Subcutaneous adipose tissue (tissue), 4 donors: Measurements from ENCODE around the gene BTN3A1. TPM values are rescaled to one million over a fixed set of nuclear protein-coding genes. Genes with fewer than 3 reads are reported as not detected.

ENCODE experiments used
- total RNA-seq, 4 donors: library from RNA; depleted of rRNA; stranded (reverse); fragments of >200 nt; gene quantifications; one replicate each; pipeline ENCODE4 v1.1.0, GENCODE V29; 2016
- TF ChIP-seq, protein P1 (sequence below): fragments of 450-650 bp; IDR thresholded peaks from one replicate; pipeline ENCODE4 v1.5.1; 2016; ENCODE audit warnings: low read depth, mild to moderate bottlenecking, control low read depth, antibody characterized with exemption, moderate library complexity

The BTN3A1 gene
- total RNA-seq, 4 donors from 2014 or later = 9.6 to 25.2 (median 16.5) TPM

DNA sequence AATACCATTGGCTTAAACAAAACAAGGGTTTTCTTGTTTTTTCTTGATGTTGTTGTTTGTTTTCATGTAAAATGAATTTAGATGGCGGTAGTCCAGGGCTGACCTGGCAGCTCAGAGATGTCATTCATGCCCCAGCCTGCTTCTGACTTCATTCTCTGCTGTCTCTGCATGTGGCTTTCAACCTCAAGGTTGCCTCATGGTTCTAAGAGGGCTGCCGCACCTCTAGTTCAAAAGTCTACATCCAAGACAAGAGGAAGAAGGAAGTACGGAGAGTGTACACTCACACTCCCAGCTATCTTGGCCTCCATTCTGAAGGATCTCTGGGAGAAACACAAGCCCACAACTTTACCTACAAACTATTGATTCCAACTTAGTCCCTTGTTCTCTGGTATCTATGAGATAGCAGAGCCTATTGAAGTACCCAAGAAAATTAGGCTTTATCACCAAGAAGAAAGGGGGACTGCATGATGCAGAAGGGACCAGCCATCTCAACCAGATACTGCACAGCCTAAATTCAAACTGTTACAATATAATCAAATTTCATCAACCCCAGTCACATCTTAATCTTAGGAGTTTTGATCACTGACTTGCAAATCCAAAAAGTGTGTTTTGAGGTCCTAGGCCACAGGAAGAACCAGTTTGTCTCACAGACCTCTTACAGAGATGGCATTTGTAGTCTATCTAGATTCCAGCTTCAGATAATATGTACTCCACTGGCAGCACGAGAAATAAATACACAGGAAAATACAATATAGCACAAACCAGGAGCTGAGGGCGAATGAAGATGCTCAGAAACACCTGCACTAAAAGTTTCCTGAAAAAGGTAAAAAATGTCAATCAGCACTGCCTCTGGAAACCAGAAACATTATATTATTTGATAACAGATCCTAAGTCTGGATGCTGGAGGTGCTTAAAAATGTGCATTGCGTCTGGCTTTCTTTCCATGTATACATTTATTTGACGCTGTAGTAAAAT is 37.4 kb downstream of the BTN3A1 start:
- TF ChIP-seq, protein P1, sequence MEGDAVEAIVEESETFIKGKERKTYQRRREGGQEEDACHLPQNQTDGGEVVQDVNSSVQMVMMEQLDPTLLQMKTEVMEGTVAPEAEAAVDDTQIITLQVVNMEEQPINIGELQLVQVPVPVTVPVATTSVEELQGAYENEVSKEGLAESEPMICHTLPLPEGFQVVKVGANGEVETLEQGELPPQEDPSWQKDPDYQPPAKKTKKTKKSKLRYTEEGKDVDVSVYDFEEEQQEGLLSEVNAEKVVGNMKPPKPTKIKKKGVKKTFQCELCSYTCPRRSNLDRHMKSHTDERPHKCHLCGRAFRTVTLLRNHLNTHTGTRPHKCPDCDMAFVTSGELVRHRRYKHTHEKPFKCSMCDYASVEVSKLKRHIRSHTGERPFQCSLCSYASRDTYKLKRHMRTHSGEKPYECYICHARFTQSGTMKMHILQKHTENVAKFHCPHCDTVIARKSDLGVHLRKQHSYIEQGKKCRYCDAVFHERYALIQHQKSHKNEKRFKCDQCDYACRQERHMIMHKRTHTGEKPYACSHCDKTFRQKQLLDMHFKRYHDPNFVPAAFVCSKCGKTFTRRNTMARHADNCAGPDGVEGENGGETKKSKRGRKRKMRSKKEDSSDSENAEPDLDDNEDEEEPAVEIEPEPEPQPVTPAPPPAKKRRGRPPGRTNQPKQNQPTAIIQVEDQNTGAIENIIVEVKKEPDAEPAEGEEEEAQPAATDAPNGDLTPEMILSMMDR = no peak

DNA sequence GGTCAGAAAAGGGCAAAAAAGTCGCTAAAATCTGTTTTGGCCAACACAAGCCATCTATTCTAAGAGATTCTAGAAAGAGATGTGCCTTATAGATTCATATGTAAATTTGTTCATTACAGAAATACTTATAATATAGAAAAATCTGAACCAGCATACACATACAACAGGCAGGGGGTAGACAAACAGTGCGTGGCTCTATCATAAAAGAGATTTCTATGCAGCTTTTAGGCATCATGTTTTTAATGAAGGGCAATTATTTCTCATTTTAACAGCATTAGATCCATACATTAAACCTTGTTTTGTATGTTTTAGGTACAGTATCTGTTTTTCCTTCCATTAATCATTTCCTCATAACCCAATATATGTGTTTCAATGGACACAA is 38.9 kb downstream of the BTN3A1 start:
- TF ChIP-seq, protein P1 = no peak

DNA sequence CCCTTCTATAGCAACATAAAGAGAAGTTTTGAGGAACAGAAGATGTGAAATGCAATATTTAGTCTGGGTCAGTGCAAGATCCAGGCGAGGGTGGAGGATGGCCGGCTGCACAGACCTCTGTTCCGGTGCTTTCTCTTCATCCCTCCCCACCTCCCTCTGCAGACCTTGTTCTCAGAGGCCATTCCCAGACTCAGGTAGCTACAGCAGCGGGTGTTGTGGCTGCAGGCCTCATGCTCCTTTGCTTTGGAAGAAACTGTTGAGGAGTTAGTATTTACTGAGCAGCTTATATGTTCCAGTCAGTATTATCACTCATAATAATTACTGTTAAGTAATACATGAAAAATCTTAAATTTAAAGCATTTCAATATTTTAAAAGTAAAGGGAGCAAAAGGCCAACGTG is 39.9 kb downstream of the BTN3A1 start:
- TF ChIP-seq, protein P1 = no peak

DNA sequence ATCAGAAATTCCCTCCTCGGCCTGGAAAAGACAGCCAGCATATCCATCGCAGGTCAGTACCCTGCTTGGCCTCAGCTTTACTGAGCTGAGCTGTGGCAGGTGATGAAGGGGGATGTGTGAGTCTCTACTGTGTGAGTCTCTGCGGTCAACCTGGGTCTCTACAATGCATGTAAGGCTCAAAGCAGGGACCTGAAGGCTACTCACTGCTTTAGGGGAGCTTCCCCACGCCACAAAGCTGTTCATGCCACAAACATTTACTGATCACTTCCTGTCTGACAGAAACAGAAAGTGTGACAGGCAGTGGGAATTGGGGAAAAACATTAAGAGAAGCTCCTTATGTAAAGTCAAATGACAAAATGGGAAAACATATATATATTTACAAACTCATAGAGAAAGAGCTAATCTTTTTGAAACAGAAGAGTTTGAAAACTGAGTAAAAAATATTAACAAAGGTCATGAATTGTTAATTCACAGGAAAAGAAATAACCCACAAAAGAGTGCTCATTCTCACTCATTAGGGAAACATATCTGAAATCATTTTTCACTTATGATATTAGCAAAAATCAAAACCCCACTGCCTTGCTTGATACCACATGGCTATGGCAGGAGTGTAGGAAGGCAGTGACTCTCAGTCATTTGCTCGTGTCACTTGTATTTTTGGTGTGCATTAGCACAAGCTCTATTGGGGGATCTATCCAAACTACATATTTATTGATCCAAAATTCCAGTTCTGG is 44.0 kb downstream of the BTN3A1 start:
- TF ChIP-seq, protein P1 = no peak

DNA sequence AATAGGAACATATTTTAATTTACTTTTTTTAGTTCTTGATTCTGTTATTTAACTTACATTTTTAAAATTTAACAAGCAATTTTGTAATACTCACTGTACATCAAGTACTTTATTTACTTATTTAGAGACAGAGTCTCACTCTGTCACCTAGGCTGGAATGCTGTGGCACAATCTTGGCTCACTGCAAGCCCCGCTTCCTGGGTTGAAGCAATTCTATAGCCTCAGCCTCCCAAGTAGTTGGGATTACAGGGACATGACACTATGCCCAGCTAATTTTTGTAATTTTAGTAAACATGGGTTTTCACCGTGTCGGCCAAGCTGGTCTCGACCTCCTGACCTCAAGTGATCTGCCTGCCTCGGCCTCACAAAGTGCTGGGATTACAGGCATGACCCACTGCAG is 45.2 kb downstream of the BTN3A1 start:
- TF ChIP-seq, protein P1 = no peak

DNA sequence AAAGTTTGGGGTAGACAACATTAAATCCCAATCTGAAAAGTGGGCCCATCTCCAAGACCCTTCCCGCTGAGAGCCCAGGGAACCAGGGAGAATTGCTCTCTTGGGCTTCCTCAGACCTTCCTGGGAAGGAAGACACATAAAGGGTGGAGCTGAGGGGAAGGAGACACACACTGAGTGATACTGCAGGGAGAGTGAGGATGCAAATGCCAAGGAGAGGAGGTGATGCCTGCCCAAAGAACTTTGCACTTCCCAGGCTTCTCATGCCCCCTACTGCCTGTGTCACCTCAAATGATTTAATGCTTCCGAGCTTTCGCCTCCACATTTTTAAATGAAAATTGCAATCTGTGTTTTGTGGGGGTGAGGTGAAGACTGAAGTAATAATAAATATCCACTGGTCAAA is 48.2 kb downstream of the BTN3A1 start:
- TF ChIP-seq, protein P1 = no peak

DNA sequence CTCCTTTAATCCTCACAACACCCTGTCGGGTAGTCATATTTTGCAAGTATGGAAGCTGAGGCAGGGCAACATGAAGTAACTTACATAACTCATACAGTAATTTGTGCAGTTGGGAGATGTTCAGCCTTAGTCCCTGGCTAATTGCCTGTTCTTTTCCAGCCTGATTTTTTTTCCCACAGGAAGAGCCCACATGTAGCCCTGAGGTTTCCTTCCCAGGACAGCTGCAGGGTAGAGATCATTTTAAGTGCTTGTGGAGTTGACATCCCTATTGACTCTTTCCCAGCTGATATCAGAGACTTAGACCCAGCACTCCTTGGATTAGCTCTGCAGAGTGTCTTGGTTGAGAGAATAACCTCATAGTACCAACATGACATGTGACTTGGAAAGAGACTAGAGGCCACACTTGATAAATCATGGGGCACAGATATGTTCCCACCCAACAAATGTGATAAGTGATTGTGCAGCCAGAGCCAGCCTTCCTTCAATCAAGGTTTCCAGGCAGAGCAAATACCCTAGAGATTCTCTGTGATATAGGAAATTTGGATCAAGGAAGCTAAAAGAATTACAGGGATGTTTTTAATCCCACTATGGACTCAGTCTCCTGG is 50.7 kb downstream of the BTN3A1 start:
- TF ChIP-seq, protein P1 = no peak
